ENCODE results near the gene CD302. TPM values are rescaled to one million over a fixed set of nuclear protein-coding genes. Genes with fewer than 3 reads are reported as not detected.

Gene CD302
- total and polyA plus RNA-seq, 8 donors: 4.6 to 60.6 (median 28.0) TPM

- 73 to 89% (median 82%) methylated on average over 6 of the region's 6 CpGs for WGBS, 5 donors
- Histone ChIP-seq H3K36me3 (no peaks in the 10 kb centered on the region), H3K4me1 (no peaks in the 10 kb centered on the region), H3K27me3 (no peaks in the 10 kb centered on the region), H3K27ac (no peak overlapping the region), H3K9me3 (no peaks in the 10 kb centered on the region), H3K4me3 (no peak overlapping the region)
- DNase-seq: no peak
- TF ChIP-seq POLR2A (IDR thresholded peaks at IDR 0.05) (no peak), POLR2AphosphoS5 (IDR thresholded peaks at IDR 0.05) (no peak), EP300 (IDR thresholded peaks at IDR 0.05) (no peak), CTCF (IDR thresholded peaks at IDR 0.05) (no peak)
- intact Hi-C loops (cut with DNase I; ENCODE audit: low total_unique reads): no loop called here
These were observed 20.9 kb upstream of the CD302 start for GRCh38 chr2:159818940-159819339.

GRCh38 chr2:159817283-159817682 lies 19.3 kb upstream of the CD302 start:
- DNase-seq: no peak
- H3K27ac ChIP-seq: no peak overlapping the region
- intact Hi-C loops (cut with DNase I; ENCODE audit: low total_unique reads): no loop called here
- H3K9me3 ChIP-seq: no peaks in the 10 kb centered on the region
- TF ChIP-seq POLR2A (IDR thresholded peaks at IDR 0.05) (no peak), CTCF (IDR thresholded peaks at IDR 0.05) (no peak), EP300 (IDR thresholded peaks at IDR 0.05) (no peak), POLR2AphosphoS5 (IDR thresholded peaks at IDR 0.05) (no peak)
- no peaks in the 10 kb centered on the region for H3K4me1 ChIP-seq
- no peaks in the 10 kb centered on the region for H3K36me3 ChIP-seq
- H3K27me3 ChIP-seq: no peaks in the 10 kb centered on the region
- no peak overlapping the region for H3K4me3 ChIP-seq
- WGBS, 5 donors: 85 to 96% (median 88%) methylated on average over 1 of the region's 1 CpG

- no peak for DNase-seq
- no peaks in the 10 kb centered on the region for H3K27me3 ChIP-seq
- H3K4me3 ChIP-seq: no peak overlapping the region
- WGBS, 5 donors: 80 to 88% (median 87%) methylated on average over 4 of the region's 4 CpGs
- no peaks in the 10 kb centered on the region for H3K36me3 ChIP-seq
- H3K9me3 ChIP-seq: no peaks in the 10 kb centered on the region
- H3K4me1 ChIP-seq: no peaks in the 10 kb centered on the region
- H3K27ac ChIP-seq: no peak overlapping the region
- TF ChIP-seq POLR2A (IDR thresholded peaks at IDR 0.05): no peak
- TF ChIP-seq POLR2AphosphoS5 (IDR thresholded peaks at IDR 0.05): no peak
- no peak for TF ChIP-seq EP300 (IDR thresholded peaks at IDR 0.05)
- no peak for TF ChIP-seq CTCF (IDR thresholded peaks at IDR 0.05)
- intact Hi-C loops (cut with DNase I; ENCODE audit: low total_unique reads): no loop called here
These were observed 13.2 kb upstream of the CD302 start for GRCh38 chr2:159811232-159811631.

GRCh38 chr2:159808032-159808425 lies 10.0 kb upstream of the CD302 start:
- no peak overlapping the region for H3K27ac ChIP-seq
- intact Hi-C loops (cut with DNase I; ENCODE audit: low total_unique reads): no loop called here
- H3K4me3 ChIP-seq: no peak overlapping the region
- H3K9me3 ChIP-seq: no peaks in the 10 kb centered on the region
- 74 to 87% (median 83%) methylated on average over 5 of the region's 5 CpGs for WGBS, 5 donors
- H3K27me3 ChIP-seq: no peaks in the 10 kb centered on the region
- H3K36me3 ChIP-seq: no peaks in the 10 kb centered on the region
- no peak for DNase-seq
- H3K4me1 ChIP-seq: no peaks in the 10 kb centered on the region
- TF ChIP-seq POLR2A (IDR thresholded peaks at IDR 0.05): no peak
- TF ChIP-seq POLR2AphosphoS5 (IDR thresholded peaks at IDR 0.05): no peak
- TF ChIP-seq EP300 (IDR thresholded peaks at IDR 0.05): no peak
- no peak for TF ChIP-seq CTCF (IDR thresholded peaks at IDR 0.05)

Data from stomach (tissue), 9 donors.